Activated naive CD4-positive, alpha-beta T cell treated with anti-CD3 and anti-CD28 coated beads, Interleukin-2, amount 10 ng/mL, durations not matched to agents 7 days and 5 days (primary cell): ENCODE measurements around the gene LAMTOR5.
A peak's percentile ranks its signal among the peaks of the same experiment; 100 is the strongest.

Experiments
- CTCF ChIA-PET: fragments of 350-600 bp; sonication (Branson Sonifier 250); formaldehyde crosslinking; loops from one replicate; lab custom pipeline; 2021; ENCODE audit warnings: antibody characterized with exemption; lab: Charles Lee
- DNase-seq: peaks from one replicate; pipeline ENCODE4 v3.0.0-alpha.2; 2020
- H3K27ac Mint-ChIP-seq: one replicate; pipeline ENCODE4 v1.8.0; 2021; ENCODE audit warnings: mild to moderate bottlenecking, moderate library complexity, mixed read lengths
- H3K27me3 Mint-ChIP-seq: one replicate; pipeline ENCODE4 v1.8.0; 2021; ENCODE audit warnings: mild to moderate bottlenecking, mixed read lengths
- H3K36me3 Mint-ChIP-seq: one replicate; pipeline ENCODE4 v1.8.0; 2021; ENCODE audit warnings: mixed read lengths
- H3K4me1 Mint-ChIP-seq: one replicate; pipeline ENCODE4 v1.8.0; 2021; ENCODE audit warnings: mixed read lengths
- H3K4me3 Mint-ChIP-seq: one replicate; pipeline ENCODE4 v1.8.0; 2021; ENCODE audit warnings: mild to moderate bottlenecking, moderate library complexity, mixed read lengths
- H3K9me3 Mint-ChIP-seq: one replicate; pipeline ENCODE4 v1.8.0; 2021; ENCODE audit warnings: mixed read lengths

The LAMTOR5 gene

DNA sequence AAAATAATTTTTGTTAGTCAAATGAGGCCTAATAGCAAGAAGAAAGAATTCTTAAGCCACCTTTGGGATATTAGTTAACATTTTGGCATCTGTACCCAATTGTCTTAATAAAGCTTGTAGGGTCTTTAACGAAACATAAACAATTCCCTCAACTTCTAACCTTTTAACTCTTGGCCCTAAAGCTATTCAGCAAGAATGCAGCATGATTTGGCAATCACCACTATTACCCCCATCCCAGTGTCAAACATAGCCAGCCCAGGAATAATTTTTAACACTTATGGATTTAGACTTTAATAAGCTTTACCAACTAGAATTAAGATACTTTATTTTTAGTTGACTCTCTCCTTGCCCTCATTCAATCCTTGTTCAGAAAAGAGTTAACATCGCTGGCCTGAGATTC, 14.2 kb downstream of the LAMTOR5 start:
- H3K27ac Mint-ChIP-seq: no peak overlapping the region
- CTCF ChIA-PET: interaction anchor here (1.1 kb wide), 1 partner anchor 13 kb away, joined by 3 read pairs; no protein-coding TSS in a partner anchor
- H3K4me1 Mint-ChIP-seq: peaks cover 5% of the 10 kb centered on the region
- H3K27me3 Mint-ChIP-seq: no peaks in the 10 kb centered on the region
- DNase-seq: no peak
- H3K4me3 Mint-ChIP-seq: no peak overlapping the region
- peaks cover 3% of the 10 kb centered on the region for H3K9me3 Mint-ChIP-seq
- peaks cover 24% of the 10 kb centered on the region for H3K36me3 Mint-ChIP-seq

- H3K9me3 Mint-ChIP-seq: peaks cover 2% of the 10 kb centered on the region
- H3K27ac Mint-ChIP-seq: no peak within 1 kb of the TSS
- CTCF ChIA-PET: no interaction called here
- H3K27me3 Mint-ChIP-seq: no peaks in the 10 kb centered on the region
- no peak for DNase-seq
- no peak within 1 kb of the TSS for H3K4me3 Mint-ChIP-seq
- peaks cover 27% of the 10 kb centered on the region for H3K36me3 Mint-ChIP-seq
- H3K4me1 Mint-ChIP-seq: peaks cover 5% of the 10 kb centered on the region
These were observed 16.7 kb downstream of the LAMTOR5 start, which contains the start of gene SLC16A4 for GRCh38 chr1:110390692-110391245. Gene SLC16A4, minus strand, starts transcription at chr1:110391026. Its CDS starts 1,703 bp downstream, at chr1:110389323.

GRCh38 chr1:110390096-110390495, 17.4 kb downstream of the LAMTOR5 start:
- Mint-ChIP-seq H3K4me1 (peaks cover 5% of the 10 kb centered on the region), H3K4me3 (no peak overlapping the region), H3K27ac (no peak overlapping the region), H3K27me3 (no peaks in the 10 kb centered on the region), H3K9me3 (no peaks in the 10 kb centered on the region), H3K36me3 (peaks cover 26% of the 10 kb centered on the region)
- no peak for DNase-seq
- CTCF ChIA-PET: no interaction called here

DNA sequence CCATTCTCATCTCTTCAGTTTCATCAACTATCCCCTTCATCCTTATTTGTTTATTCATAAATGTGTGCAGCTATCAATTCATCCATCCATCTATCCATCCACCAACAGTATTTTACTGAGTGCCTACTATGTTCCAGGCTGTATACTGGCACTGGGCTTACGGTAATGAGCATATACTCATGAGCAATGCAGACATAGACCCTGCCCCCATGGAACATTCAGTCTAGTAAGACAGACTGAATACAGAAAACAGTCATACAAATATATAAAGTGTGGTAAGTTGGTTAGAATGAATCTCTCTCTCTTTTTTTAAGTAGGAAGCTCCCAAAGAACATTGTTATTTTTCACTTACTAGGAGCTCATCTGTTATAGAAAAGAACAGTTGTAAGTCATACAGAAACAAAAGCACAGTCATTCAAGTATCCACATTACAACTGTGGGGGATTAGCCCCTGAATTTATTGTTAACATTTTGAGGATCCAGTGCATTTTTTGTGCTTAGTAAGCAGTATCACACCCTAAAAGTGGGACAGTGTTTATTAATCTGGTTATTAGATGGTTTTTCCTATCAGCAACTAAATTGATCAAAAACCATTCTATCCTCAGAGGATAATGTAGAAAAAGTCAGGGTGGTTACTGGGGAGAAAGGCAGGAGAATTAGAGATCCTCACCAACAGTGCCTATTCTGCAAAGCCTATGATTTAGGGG, 20.3 kb downstream of the LAMTOR5 start:
- H3K9me3 Mint-ChIP-seq: no peaks in the 10 kb centered on the region
- H3K36me3 Mint-ChIP-seq: peaks cover 25% of the 10 kb centered on the region
- no peak for DNase-seq
- H3K4me3 Mint-ChIP-seq: no peak overlapping the region
- H3K27me3 Mint-ChIP-seq: no peaks in the 10 kb centered on the region
- no peak overlapping the region for H3K27ac Mint-ChIP-seq
- CTCF ChIA-PET: interaction anchor here (0.7 to 1.3 kb wide), 4 partner anchors 14 to 179 kb away, joined by 3 to 4 read pairs (median 3); no protein-coding TSS in a partner anchor
- H3K4me1 Mint-ChIP-seq: peaks cover 24% of the 10 kb centered on the region

GRCh38 chr1:110385369-110385768, 22.1 kb downstream of the LAMTOR5 start:
- CTCF ChIA-PET: no interaction called here
- Mint-ChIP-seq H3K4me1 (peaks cover 21% of the 10 kb centered on the region), H3K27ac (no peak overlapping the region), H3K36me3 (peaks cover 30% of the 10 kb centered on the region), H3K4me3 (no peak overlapping the region), H3K27me3 (no peaks in the 10 kb centered on the region), H3K9me3 (no peaks in the 10 kb centered on the region)
- DNase-seq: no peak

- Mint-ChIP-seq H3K9me3 (no peaks in the 10 kb centered on the region), H3K27me3 (no peaks in the 10 kb centered on the region), H3K36me3 (peaks cover 32% of the 10 kb centered on the region), H3K4me3 (no peak overlapping the region), H3K27ac (no peak overlapping the region), H3K4me1 (peaks cover 21% of the 10 kb centered on the region)
- CTCF ChIA-PET: interaction anchor here (2.3 kb wide), 1 partner anchor 16 kb away, joined by 6 read pairs; no protein-coding TSS in a partner anchor
- no peak for DNase-seq
These were observed 22.7 kb downstream of the LAMTOR5 start for GRCh38 chr1:110384581-110385321.

GRCh38 chr1:110383251-110383990, 24.1 kb downstream of the LAMTOR5 start:
- Mint-ChIP-seq H3K36me3 (peaks cover 40% of the 10 kb centered on the region), H3K4me1 (peaks cover 21% of the 10 kb centered on the region), H3K9me3 (no peaks in the 10 kb centered on the region), H3K27me3 (no peaks in the 10 kb centered on the region), H3K27ac (peak overlapping the region; percentile 91), H3K4me3 (peak overlapping the region; percentile 69)
- CTCF ChIA-PET: interaction anchor here (0.6 to 2.3 kb wide), 3 partner anchors 14 to 295 kb away, joined by 3 to 6 read pairs (median 3); no protein-coding TSS in a partner anchor
- DNase-seq: no peak

GRCh38 chr1:110380672-110381283, 26.7 kb downstream of the LAMTOR5 start:
- CTCF ChIA-PET: no interaction called here
- Mint-ChIP-seq H3K4me1 (peaks cover 21% of the 10 kb centered on the region), H3K36me3 (peaks cover 43% of the 10 kb centered on the region), H3K27me3 (no peaks in the 10 kb centered on the region), H3K27ac (no peak overlapping the region), H3K4me3 (no peak overlapping the region), H3K9me3 (no peaks in the 10 kb centered on the region)
- DNase-seq: no peak

DNA sequence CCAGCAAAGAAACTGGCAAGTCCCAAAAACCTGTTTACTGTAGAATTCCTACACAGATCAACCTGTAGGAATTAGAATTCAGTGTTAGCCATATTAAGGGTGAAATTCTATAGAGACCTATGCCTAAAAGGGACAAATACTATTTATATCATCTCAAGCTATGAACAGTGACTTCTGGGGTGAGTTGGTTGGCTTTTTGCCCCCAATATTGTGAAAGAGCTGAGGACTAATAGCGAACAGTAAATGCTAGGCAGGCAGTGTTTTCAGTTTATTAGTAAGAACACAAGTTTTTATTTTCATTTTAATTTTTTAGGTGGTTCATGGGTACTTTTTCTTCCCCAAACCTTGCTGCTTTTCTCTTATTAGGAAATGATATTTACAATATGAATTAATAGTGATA, 32.0 kb downstream of the LAMTOR5 start:
- no peaks in the 10 kb centered on the region for H3K27me3 Mint-ChIP-seq
- no peak for DNase-seq
- H3K9me3 Mint-ChIP-seq: no peaks in the 10 kb centered on the region
- no peak overlapping the region for H3K27ac Mint-ChIP-seq
- peaks cover 38% of the 10 kb centered on the region for H3K36me3 Mint-ChIP-seq
- CTCF ChIA-PET: interaction anchor here (0.9 kb wide), 1 partner anchor 36 kb away, joined by 3 read pairs; the partner anchor contains the start of gene RBM15
- no peak overlapping the region for H3K4me3 Mint-ChIP-seq
- no peaks in the 10 kb centered on the region for H3K4me1 Mint-ChIP-seq

DNA sequence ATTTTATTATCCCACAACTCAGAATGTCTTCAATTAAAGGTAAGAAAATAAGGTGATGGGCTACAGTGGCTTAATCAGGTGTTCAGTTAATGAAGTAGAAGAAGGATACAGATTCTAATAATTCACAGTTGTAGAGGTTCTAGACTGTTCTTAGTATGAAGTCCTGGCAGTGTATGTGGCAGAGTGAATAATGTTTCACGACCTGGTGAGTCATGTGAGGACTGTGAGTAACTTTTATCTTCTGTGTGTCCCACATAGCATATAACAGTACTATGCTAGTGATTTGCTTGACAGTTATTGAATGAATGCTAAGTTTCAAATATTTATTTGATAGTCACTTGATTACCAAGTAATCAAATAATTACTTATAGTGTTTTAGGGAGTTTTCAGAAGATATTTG, 36.7 kb downstream of the LAMTOR5 start:
- H3K4me3 Mint-ChIP-seq: no peak overlapping the region
- H3K4me1 Mint-ChIP-seq: no peaks in the 10 kb centered on the region
- no peaks in the 10 kb centered on the region for H3K27me3 Mint-ChIP-seq
- no peak overlapping the region for H3K27ac Mint-ChIP-seq
- no peak for DNase-seq
- no peaks in the 10 kb centered on the region for H3K9me3 Mint-ChIP-seq
- CTCF ChIA-PET: no interaction called here
- peaks cover 25% of the 10 kb centered on the region for H3K36me3 Mint-ChIP-seq

DNA sequence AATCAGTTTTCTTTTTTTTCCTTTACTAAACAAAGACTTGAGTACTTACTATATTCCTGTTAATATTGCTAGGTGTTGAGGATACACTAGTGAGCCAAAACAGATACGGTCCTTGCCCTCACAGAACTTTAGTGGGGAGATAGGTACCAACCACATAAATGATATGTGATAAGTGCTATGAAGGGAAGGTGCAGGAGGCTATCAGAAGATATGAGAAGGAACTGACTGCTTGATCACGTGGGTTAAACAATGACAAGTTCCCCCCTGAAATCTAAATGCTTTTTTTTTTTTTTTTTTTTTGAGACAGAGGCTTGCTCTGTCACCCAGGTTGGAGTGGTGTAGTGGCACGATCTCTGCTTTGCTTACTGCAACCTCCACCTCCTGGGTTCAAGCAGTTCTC, 43.3 kb downstream of the LAMTOR5 start:
- Mint-ChIP-seq H3K36me3 (peaks cover 36% of the 10 kb centered on the region), H3K27me3 (no peaks in the 10 kb centered on the region), H3K4me3 (no peak overlapping the region), H3K4me1 (no peaks in the 10 kb centered on the region), H3K27ac (no peak overlapping the region), H3K9me3 (no peaks in the 10 kb centered on the region)
- no peak for DNase-seq
- CTCF ChIA-PET: no interaction called here

- Mint-ChIP-seq H3K27me3 (no peaks in the 10 kb centered on the region), H3K27ac (no peak overlapping the region), H3K9me3 (no peaks in the 10 kb centered on the region), H3K4me1 (peaks cover 3% of the 10 kb centered on the region), H3K4me3 (no peak overlapping the region), H3K36me3 (peaks cover 40% of the 10 kb centered on the region)
- CTCF ChIA-PET: interaction anchor here (0.7 to 1.0 kb wide), 2 partner anchors 15 to 155 kb away, joined by 3 read pairs; no protein-coding TSS in a partner anchor
- DNase-seq: no peak
These were observed 45.6 kb downstream of the LAMTOR5 start for GRCh38 chr1:110361856-110362255.

DNA sequence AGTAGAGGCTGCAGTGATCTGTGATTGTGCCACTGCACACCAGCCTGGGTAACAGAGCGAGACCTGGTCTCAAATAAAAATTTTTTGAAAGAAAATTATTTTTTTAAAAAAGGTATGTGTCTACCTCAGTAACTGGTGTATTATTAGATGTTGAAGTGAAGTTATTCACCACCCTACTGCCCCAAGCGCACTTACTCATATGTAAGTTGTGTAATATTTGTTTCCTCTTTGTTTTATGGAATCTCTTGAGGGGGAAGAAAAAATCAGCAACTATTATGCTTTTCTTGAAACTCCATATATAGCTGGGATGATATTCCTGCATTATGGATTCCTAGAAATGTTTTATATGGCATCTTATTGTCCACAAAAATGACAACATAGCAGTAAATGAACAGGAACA, 47.1 kb downstream of the LAMTOR5 start:
- peaks cover 43% of the 10 kb centered on the region for H3K36me3 Mint-ChIP-seq
- no peak overlapping the region for H3K27ac Mint-ChIP-seq
- CTCF ChIA-PET: no interaction called here
- H3K4me3 Mint-ChIP-seq: no peak overlapping the region
- no peaks in the 10 kb centered on the region for H3K27me3 Mint-ChIP-seq
- DNase-seq: no peak
- H3K4me1 Mint-ChIP-seq: peaks cover 12% of the 10 kb centered on the region
- H3K9me3 Mint-ChIP-seq: no peaks in the 10 kb centered on the region
